Endothelial cell of umbilical vein (primary cell): ENCODE results near the gene PARP12. TPM values are rescaled to one million over a fixed set of nuclear protein-coding genes. Genes with fewer than 3 reads are reported as not detected.

Source experiments
- BruUV-seq: library from RNA; stranded (reverse); fragments of 400-500 nt; replicated peaks from 2 replicates; lab custom pipeline; 2021; lab: Mats Ljungman, UMichigan
- CTCF ChIA-PET: fragments of 300-600, 350-600 bp; sonication (Branson Sonifier 250); formaldehyde crosslinking; loops from one replicate; lab custom pipeline; 2021; ENCODE audit warnings: antibody characterized with exemption, inconsistent platforms; lab: Charles Lee
- POLR2A ChIA-PET: fragments of 300-600, 350-600 bp; sonication (Branson Sonifier 250); formaldehyde crosslinking; loops from one replicate; lab custom pipeline; 2021; ENCODE audit warnings: antibody characterized with exemption, inconsistent platforms; lab: Charles Lee
- DNase-seq: peaks from one replicate; pipeline ENCODE4 v3.0.0-alpha.2; 2011; ENCODE audit warnings: low read depth, low spot score
- FAIRE-seq: peaks from 2 replicates; lab custom pipeline; 2011; peaks lifted over from hg19 to GRCh38; lab: Jason Lieb, UNC
- H2AFZ ChIP-seq: 2 replicates; pipeline ENCODE4 v1.6.0; 2012; ENCODE audit warnings: low read depth, low read length, control low read depth, inconsistent platforms
- H3K27ac ChIP-seq: 2 replicates; pipeline ENCODE4 v1.5.1; 2011; ENCODE audit warnings: low read depth, mild to moderate bottlenecking, control low read depth, low read length, moderate library complexity; ENCODE audit not compliant: insufficient read depth
- H3K27me3 ChIP-seq, 2 experiments: 2 replicates each; pipeline versions ENCODE4 v1.6.0 to v1.6.1; 2011; ENCODE audit warnings: low read length in 2 of 2, mixed read lengths in 1 of 2; ENCODE audit not compliant: control insufficient read depth in 2 of 2, insufficient read depth in 2 of 2
- H3K36me3 ChIP-seq, 2 experiments: 2 replicates in 1 of 2; 3 replicates in 1 of 2; pipeline ENCODE4 v1.5.1; 2011; ENCODE audit warnings: low read length in 2 of 2, mild to moderate bottlenecking in 1 of 2, moderate library complexity in 1 of 2; ENCODE audit not compliant: control insufficient read depth in 2 of 2, insufficient read depth in 2 of 2; ENCODE audit errors: extremely low read depth in 1 of 2
- H3K4me1 ChIP-seq: 3 replicates; pipeline ENCODE4 v1.5.1; 2011; ENCODE audit warnings: mild to moderate bottlenecking, low read length; ENCODE audit not compliant: control insufficient read depth, insufficient read depth; ENCODE audit errors: extremely low read depth
- H3K4me2 ChIP-seq: 2 replicates; pipeline ENCODE4 v1.6.1; 2011; ENCODE audit warnings: low read length, control low read depth, mixed read lengths; ENCODE audit not compliant: insufficient read depth
- H3K4me3 ChIP-seq, 3 experiments: fragments of 200-600 bp in 1 of 3; sonication (generic), shearing (Covaris generic) in 1 of 3; replicated peaks in 1 of 3; 2 replicates each; pipeline ENCODE4 v1.5.1; 2011 to 2016; ENCODE audit warnings: control low read depth in 3 of 3, low read length in 3 of 3, mild to moderate bottlenecking in 2 of 3, inconsistent platforms in 1 of 3, low read depth in 1 of 3, moderate library complexity in 1 of 3; ENCODE audit not compliant: insufficient read depth in 1 of 3
- H3K79me2 ChIP-seq: 2 replicates; pipeline ENCODE4 v1.6.0; 2012; ENCODE audit warnings: low read length, inconsistent platforms; ENCODE audit not compliant: control insufficient read depth, insufficient read depth
- H3K9ac ChIP-seq: replicated peaks from 2 replicates; pipeline ENCODE3; 2011; ENCODE audit warnings: low read length, control low read depth; ENCODE audit not compliant: insufficient read depth; ENCODE audit errors: extremely low read depth
- H3K9me1 ChIP-seq: replicated peaks from 3 replicates; pipeline ENCODE4 v1.6.0; 2011; ENCODE audit warnings: mild to moderate bottlenecking, low read length; ENCODE audit not compliant: control insufficient read depth, insufficient read depth; ENCODE audit errors: extremely low read depth
- H3K9me3 ChIP-seq: replicated peaks from 2 replicates; pipeline ENCODE4 v1.5.1; 2012; ENCODE audit warnings: low read length, inconsistent platforms; ENCODE audit not compliant: control insufficient read depth, insufficient read depth
- H4K20me1 ChIP-seq: replicated peaks from 2 replicates; pipeline ENCODE3; 2011; ENCODE audit warnings: mild to moderate bottlenecking, low read length; ENCODE audit not compliant: control insufficient read depth, insufficient read depth; ENCODE audit errors: extremely low read depth
- EZH2 ChIP-seq: IDR thresholded peaks from 2 replicates; pipeline ENCODE4 v1.6.1; 2012; ENCODE audit warnings: borderline replicate concordance, low read depth, mild to moderate bottlenecking, moderate library complexity, low read length, inconsistent platforms; ENCODE audit not compliant: severe bottlenecking
- FOS ChIP-seq: IDR thresholded peaks from 2 replicates; pipeline ENCODE4 v1.6.1; 2011; ENCODE audit warnings: mild to moderate bottlenecking, low read length, moderate library complexity, borderline replicate concordance; ENCODE audit not compliant: insufficient read depth
- GATA2 ChIP-seq: IDR thresholded peaks from 2 replicates; pipeline ENCODE4 v1.7.0; 2011; ENCODE audit warnings: low read depth, mild to moderate bottlenecking, moderate library complexity, mixed read lengths, low read length; ENCODE audit not compliant: insufficient read length, insufficient read depth
- JUN ChIP-seq: IDR thresholded peaks from 2 replicates; pipeline ENCODE4 v1.6.1; 2011; ENCODE audit warnings: borderline replicate concordance, low read depth; ENCODE audit not compliant: insufficient read length, insufficient read depth
- MYC ChIP-seq: IDR thresholded peaks from one replicate; pipeline ENCODE4 v1.6.1; 2011; ENCODE audit warnings: mild to moderate bottlenecking, low read depth, low read length
- POLR2A ChIP-seq: IDR thresholded peaks from 2 replicates; pipeline ENCODE4 v1.6.1; 2012; ENCODE audit warnings: low read depth, mild to moderate bottlenecking, control low read depth, low read length
- POLR2AphosphoS5 ChIP-seq: IDR thresholded peaks from 2 replicates; pipeline ENCODE4 v1.6.1; 2012; ENCODE audit warnings: low read depth, mild to moderate bottlenecking, control low read depth, low read length, moderate library complexity; ENCODE audit not compliant: insufficient read depth
- dilution Hi-C: fragments of 300-500 bp; cut with MboI; formaldehyde crosslinking; loops from one replicate; pipeline ENCODE4 v1.15.0; 2019; ENCODE audit warnings: low sequenced_read_pairs; ENCODE audit not compliant: extremely low pct_ligation_motif_present
- intact Hi-C: fragments of 100-400 bp; cut with micrococcal nuclease; formaldehyde crosslinking; loops from one replicate; pipeline ENCODE4 v1.10.0; 2022
- polyA plus RNA-seq, 4 experiments: library from polyadenylated mRNA; depleted of rRNA in 3 of 4; stranded (reverse) in 3 of 4; unstranded in 1 of 4; fragments of >200 nt; gene quantifications; 2 replicates each; pipeline versions ENCODE4 v1.2.1 to v1.2.3, GENCODE V29; 2011 to 2012; ENCODE audit warnings: missing spikeins in 1 of 4
- total RNA-seq: library from RNA; stranded (reverse); gene quantifications from 2 replicates; pipeline ENCODE4 v1.2.3, GENCODE V29; 2021
- TF ChIP-seq, protein P1 (sequence below): IDR thresholded peaks from 2 replicates; pipeline ENCODE4 v1.6.1; 2011; ENCODE audit not compliant: insufficient read depth, insufficient read length
- TF ChIP-seq, protein P2 (sequence below), 2 donors: IDR thresholded peaks; 1 replicate in 1 of 2; 2 replicates in 1 of 2; pipeline ENCODE4 v1.5.1; 2011; ENCODE audit warnings: low read length in 2 of 2, mild to moderate bottlenecking in 2 of 2, moderate library complexity in 2 of 2, control low read depth in 1 of 2, inconsistent platforms in 1 of 2, low read depth in 1 of 2; ENCODE audit not compliant: insufficient read depth in 1 of 2; ENCODE audit errors: extremely low read depth in 1 of 2

PARP12 gene
- total and polyA plus RNA-seq, 2 donors (not counting 3 experiments of a cell fraction or from before 2014, with no cell fraction given), result 65.4 to 83.2 TPM

DNA sequence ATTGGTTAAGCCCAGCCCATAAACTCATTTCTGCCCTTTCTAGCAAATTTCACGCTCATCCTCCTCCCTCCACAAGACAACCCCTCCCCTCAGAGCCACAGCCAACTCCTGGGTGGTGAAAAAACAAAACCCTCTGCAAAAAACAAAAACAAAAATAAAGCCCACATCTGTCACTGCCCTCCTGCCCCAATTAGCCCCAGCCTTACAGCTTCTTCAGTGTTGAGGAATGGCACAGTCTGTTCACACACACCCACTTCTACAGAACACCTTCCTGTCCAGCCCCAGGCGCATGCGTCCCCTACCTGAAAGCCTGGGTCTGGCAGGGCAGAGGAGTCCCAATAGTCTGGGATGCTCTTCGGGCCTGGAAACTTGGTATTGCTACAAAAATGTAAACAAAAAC, 34.4 kb downstream of the PARP12 start:
- no peaks in the 10 kb centered on the region for H3K79me2 ChIP-seq
- H3K4me1 ChIP-seq, result peaks cover 8% of the 10 kb centered on the region
- intact Hi-C loops, result no loop called here
- no peak overlapping the region for H3K4me3 ChIP-seq
- no peaks in the 10 kb centered on the region for H4K20me1 ChIP-seq
- TF ChIP-seq MYC (no peak), POLR2A (no peak), EZH2 (no peak), FOS (no peak), GATA2 (no peak), POLR2AphosphoS5 (no peak), JUN (no peak)
- TF ChIP-seq, protein P1, sequence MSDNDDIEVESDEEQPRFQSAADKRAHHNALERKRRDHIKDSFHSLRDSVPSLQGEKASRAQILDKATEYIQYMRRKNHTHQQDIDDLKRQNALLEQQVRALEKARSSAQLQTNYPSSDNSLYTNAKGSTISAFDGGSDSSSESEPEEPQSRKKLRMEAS, result no peak
- TF ChIP-seq, protein P2, sequence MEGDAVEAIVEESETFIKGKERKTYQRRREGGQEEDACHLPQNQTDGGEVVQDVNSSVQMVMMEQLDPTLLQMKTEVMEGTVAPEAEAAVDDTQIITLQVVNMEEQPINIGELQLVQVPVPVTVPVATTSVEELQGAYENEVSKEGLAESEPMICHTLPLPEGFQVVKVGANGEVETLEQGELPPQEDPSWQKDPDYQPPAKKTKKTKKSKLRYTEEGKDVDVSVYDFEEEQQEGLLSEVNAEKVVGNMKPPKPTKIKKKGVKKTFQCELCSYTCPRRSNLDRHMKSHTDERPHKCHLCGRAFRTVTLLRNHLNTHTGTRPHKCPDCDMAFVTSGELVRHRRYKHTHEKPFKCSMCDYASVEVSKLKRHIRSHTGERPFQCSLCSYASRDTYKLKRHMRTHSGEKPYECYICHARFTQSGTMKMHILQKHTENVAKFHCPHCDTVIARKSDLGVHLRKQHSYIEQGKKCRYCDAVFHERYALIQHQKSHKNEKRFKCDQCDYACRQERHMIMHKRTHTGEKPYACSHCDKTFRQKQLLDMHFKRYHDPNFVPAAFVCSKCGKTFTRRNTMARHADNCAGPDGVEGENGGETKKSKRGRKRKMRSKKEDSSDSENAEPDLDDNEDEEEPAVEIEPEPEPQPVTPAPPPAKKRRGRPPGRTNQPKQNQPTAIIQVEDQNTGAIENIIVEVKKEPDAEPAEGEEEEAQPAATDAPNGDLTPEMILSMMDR (IDR thresholded peaks at IDR 0.05; ENCODE audit: extremely low read depth in 1 of 2, insufficient read depth in 1 of 2, low read depth in 1 of 2, low read length in 2 of 2), result no peak
- no peaks in the 10 kb centered on the region for H3K27me3 ChIP-seq
- no peak overlapping the region for H3K4me2 ChIP-seq
- CTCF ChIA-PET, result no interaction called here
- H3K9ac ChIP-seq, result no peak overlapping the region
- no TSS peak for BruUV-seq
- FAIRE-seq, result no peak
- dilution Hi-C loops, result no loop called here
- POLR2A ChIA-PET, result no interaction called here
- peaks cover 17 to 27% of the 10 kb centered on the region in 2 experiments for H3K36me3 ChIP-seq
- no peak for DNase-seq
- H3K9me3 ChIP-seq, result no peaks in the 10 kb centered on the region
- H2AFZ ChIP-seq, result no peak overlapping the region
- H3K9me1 ChIP-seq, result no peaks in the 10 kb centered on the region
- no peak overlapping the region for H3K27ac ChIP-seq
